Testis (tissue), 3 donors: ENCODE results near the gene MCM3AP. TPM values are rescaled to one million over a fixed set of nuclear protein-coding genes. Genes with fewer than 3 reads are reported as not detected.
A peak's percentile ranks its signal among the peaks of the same experiment; 100 is the strongest.
"Not testable (repeated sequence)": the region's sequence is repeated elsewhere in the genome, so short reads cannot be mapped to it uniquely, and the experiment has no call there.

Experiments used
- DNase-seq: peaks from one replicate; pipeline ENCODE4 v3.0.0-alpha.2; 2019
- H3K27ac ChIP-seq, 2 donors: fragments of 200-600 bp; sonication (generic); one replicate each; pipeline ENCODE4 v1.5.1; 2019
- H3K27me3 ChIP-seq: fragments of 200-600 bp; sonication (generic); one replicate; pipeline ENCODE4 v1.5.1; 2019
- H3K36me3 ChIP-seq: fragments of 200-600 bp; sonication (generic); one replicate; pipeline ENCODE4 v1.5.1; 2017; ENCODE audit warnings: low read depth; ENCODE audit errors: missing control alignments
- H3K4me1 ChIP-seq: fragments of 200-600 bp; sonication (generic); one replicate; pipeline ENCODE4 v1.5.1; 2019
- H3K4me3 ChIP-seq, 2 donors: fragments of 200-600 bp; sonication (generic); one replicate each; pipeline ENCODE4 v1.5.1; 2017 to 2019
- H3K9me3 ChIP-seq: fragments of 200-600 bp; sonication (generic); one replicate; pipeline ENCODE4 v1.5.1; 2017
- CTCF ChIP-seq, 3 experiments: fragments of 450-650 bp in 2 of 3; fragments of 200-600 bp in 1 of 3; sonication (generic) in 1 of 3; IDR thresholded peaks; one replicate each; pipeline ENCODE4 v1.5.1; 2016 to 2019; ENCODE audit warnings: antibody characterized with exemption in 3 of 3, mild to moderate bottlenecking in 2 of 3, moderate library complexity in 1 of 3
- POLR2A ChIP-seq: fragments of 450-650 bp; IDR thresholded peaks from one replicate; pipeline ENCODE4 v1.6.1; 2017; ENCODE audit warnings: antibody characterized with exemption, mild to moderate bottlenecking, moderate library complexity
- WGBS, 2 donors: methylation state at CpG; one replicate each; pipeline ENCODE4 v1.1.5; 2018; 5-methylcytosine and 5-hydroxymethylcytosine counted together
- intact Hi-C: fragments of 100-400 bp; cut with DNase I; formaldehyde crosslinking; loops from one replicate; pipeline ENCODE4 v1.15.1; 2023; ENCODE audit warnings: low total_unique reads
- polyA plus RNA-seq: library from polyadenylated mRNA; stranded (reverse); fragments of 350-450 nt; fragmentation: Illumina TruSeq; extraction: RNeasy Lipid Tissue Mini Kit (QIAGEN cat#74804); gene quantifications from one replicate; pipeline ENCODE4 v1.2.3, GENCODE V29; 2014; ENCODE audit warnings: low read depth, low replicate concordance; ENCODE audit not compliant: insufficient read depth
- total RNA-seq, 2 donors: library from RNA; depleted of rRNA; stranded (reverse); fragments of >200 nt; gene quantifications; one replicate each; pipeline ENCODE4 v1.2.3, GENCODE V29; 2016

The MCM3AP gene
- total and polyA plus RNA-seq, 3 donors from 2014 or later = 68.3 to 136 (median 107) TPM

- H3K27ac ChIP-seq = peak overlapping the region; percentile 88 to 89
- H3K9me3 ChIP-seq = no peaks in the 10 kb centered on the region
- peak; percentile 40 for DNase-seq
- peaks cover 19% of the 10 kb centered on the region for H3K4me1 ChIP-seq
- no peaks in the 10 kb centered on the region for H3K36me3 ChIP-seq
- WGBS, 2 donors = 37 to 43% methylated on average over 4 of the region's 4 CpGs
- H3K27me3 ChIP-seq = no peaks in the 10 kb centered on the region
- H3K4me3 ChIP-seq = peak overlapping the region in 1 of 2 donors; percentile 94
- TF ChIP-seq CTCF (IDR thresholded peaks at IDR 0.05) (no peak), POLR2A (no peak)
- intact Hi-C loops = no loop called here
Measured at GRCh38 chr21:46226920-46227599, 58.4 kb downstream of the MCM3AP start.

- no peak overlapping the region for H3K4me3 ChIP-seq
- H3K4me1 ChIP-seq = peaks cover 19% of the 10 kb centered on the region
- 72 to 100% methylated on average over 1 of the region's 1 CpG for WGBS, 2 donors
- intact Hi-C loops = no loop called here
- no peaks in the 10 kb centered on the region for H3K27me3 ChIP-seq
- peak overlapping the region; percentile 45 to 88 for H3K27ac ChIP-seq
- no peak for TF ChIP-seq POLR2A
- TF ChIP-seq CTCF (IDR thresholded peaks at IDR 0.05) = no peak
- peak; percentile 28 for DNase-seq
- no peaks in the 10 kb centered on the region for H3K36me3 ChIP-seq
- H3K9me3 ChIP-seq = no peaks in the 10 kb centered on the region
Measured at GRCh38 chr21:46226146-46226545, 59.3 kb downstream of the MCM3AP start.

GRCh38 chr21:46223661-46224060 is 61.8 kb downstream of the MCM3AP start:
- H3K27ac ChIP-seq, H3K36me3 ChIP-seq, H3K9me3 ChIP-seq, intact Hi-C loops, H3K4me3 ChIP-seq, H3K27me3 ChIP-seq: not testable (repeated sequence)
- DNase-seq = peak; percentile 8
- 91 to 94% methylated on average over 18 of the region's 18 CpGs for WGBS, 2 donors
- peaks cover 19% of the 10 kb centered on the region for H3K4me1 ChIP-seq

GRCh38 chr21:46223217-46223616 is 62.2 kb downstream of the MCM3AP start:
- intact Hi-C loops = no loop called here
- peak; percentile 12 for DNase-seq
- Histone ChIP-seq H3K4me1 (peaks cover 19% of the 10 kb centered on the region), H3K27ac (no peak overlapping the region), H3K36me3 (no peaks in the 10 kb centered on the region), H3K4me3 (no peak overlapping the region), H3K27me3 (no peaks in the 10 kb centered on the region), H3K9me3 (no peaks in the 10 kb centered on the region)
- TF ChIP-seq CTCF (IDR thresholded peaks at IDR 0.05) (no peak), POLR2A (no peak)
- WGBS, 2 donors = 79 to 89% methylated on average over 7 of the region's 7 CpGs

- TF ChIP-seq POLR2A (no peak), CTCF (IDR thresholded peaks at IDR 0.05) (no peak)
- DNase-seq = peak; percentile 10
- no peak overlapping the region for H3K27ac ChIP-seq
- H3K27me3 ChIP-seq = no peaks in the 10 kb centered on the region
- H3K4me1 ChIP-seq = peaks cover 16% of the 10 kb centered on the region
- intact Hi-C loops = no loop called here
- no peak overlapping the region for H3K4me3 ChIP-seq
- H3K36me3 ChIP-seq = no peaks in the 10 kb centered on the region
- H3K9me3 ChIP-seq = no peaks in the 10 kb centered on the region
- 79% methylated on average over 11 of the region's 11 CpGs; no CpG with 5 or more reads in 1 of the 2 donors for WGBS, 2 donors
Measured at GRCh38 chr21:46222436-46223116, 62.8 kb downstream of the MCM3AP start.
